Measurements from ENCODE around the gene KCNMA1. TPM values are rescaled to one million over a fixed set of nuclear protein-coding genes. Genes with fewer than 3 reads are reported as not detected.

The KCNMA1 gene
- total and polyA plus RNA-seq, 8 donors = 2.8 to 21.1 (median 4.3) TPM

DNA sequence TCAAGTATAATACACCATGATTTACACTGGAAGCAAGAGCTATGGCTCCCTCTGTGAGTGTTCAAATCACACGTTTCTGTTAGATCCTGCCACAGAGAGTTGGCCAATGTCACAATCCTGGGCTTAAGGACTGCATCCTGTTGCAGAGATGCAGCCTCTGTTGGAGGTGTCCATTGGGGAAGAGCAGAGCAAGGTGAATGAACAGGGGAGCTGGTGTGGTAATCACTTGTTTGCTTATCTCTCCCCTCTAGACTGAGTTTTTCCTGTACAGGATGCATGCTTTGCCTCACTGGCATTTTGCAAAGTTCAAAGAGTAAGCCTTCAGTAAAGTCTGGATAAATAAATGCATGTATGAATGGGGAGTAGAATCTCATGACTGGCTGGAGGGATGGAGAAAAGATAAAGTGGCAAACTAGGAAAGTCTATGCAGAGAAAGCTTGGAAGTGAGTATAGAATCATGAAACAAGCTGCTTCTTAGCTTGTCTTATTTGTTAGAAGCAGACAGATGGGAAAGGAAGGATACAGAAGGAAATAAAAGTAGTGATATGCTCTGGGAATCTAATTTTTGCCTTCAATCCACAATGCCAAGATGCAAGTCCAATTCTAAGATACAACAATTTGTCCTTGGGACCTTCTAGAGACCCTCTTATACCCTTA lies 605.9 kb downstream of the KCNMA1 start:
- H3K27me3 ChIP-seq = no peaks in the 10 kb centered on the region
- TF ChIP-seq, protein P1, sequence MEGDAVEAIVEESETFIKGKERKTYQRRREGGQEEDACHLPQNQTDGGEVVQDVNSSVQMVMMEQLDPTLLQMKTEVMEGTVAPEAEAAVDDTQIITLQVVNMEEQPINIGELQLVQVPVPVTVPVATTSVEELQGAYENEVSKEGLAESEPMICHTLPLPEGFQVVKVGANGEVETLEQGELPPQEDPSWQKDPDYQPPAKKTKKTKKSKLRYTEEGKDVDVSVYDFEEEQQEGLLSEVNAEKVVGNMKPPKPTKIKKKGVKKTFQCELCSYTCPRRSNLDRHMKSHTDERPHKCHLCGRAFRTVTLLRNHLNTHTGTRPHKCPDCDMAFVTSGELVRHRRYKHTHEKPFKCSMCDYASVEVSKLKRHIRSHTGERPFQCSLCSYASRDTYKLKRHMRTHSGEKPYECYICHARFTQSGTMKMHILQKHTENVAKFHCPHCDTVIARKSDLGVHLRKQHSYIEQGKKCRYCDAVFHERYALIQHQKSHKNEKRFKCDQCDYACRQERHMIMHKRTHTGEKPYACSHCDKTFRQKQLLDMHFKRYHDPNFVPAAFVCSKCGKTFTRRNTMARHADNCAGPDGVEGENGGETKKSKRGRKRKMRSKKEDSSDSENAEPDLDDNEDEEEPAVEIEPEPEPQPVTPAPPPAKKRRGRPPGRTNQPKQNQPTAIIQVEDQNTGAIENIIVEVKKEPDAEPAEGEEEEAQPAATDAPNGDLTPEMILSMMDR (IDR thresholded peaks at IDR 0.05) = no peak
- no peaks in the 10 kb centered on the region for H3K36me3 ChIP-seq
- H3K27ac ChIP-seq = no peak overlapping the region
- no peak overlapping the region for H3K4me3 ChIP-seq
- H3K9me3 ChIP-seq = no peaks in the 10 kb centered on the region
- DNase-seq (no peak), ATAC-seq (no peak)
- intact Hi-C loops (cut with DNase I) = no loop called here
- H3K4me1 ChIP-seq = peaks cover 0 to 20% of the 10 kb centered on the region in 2 donors

DNA sequence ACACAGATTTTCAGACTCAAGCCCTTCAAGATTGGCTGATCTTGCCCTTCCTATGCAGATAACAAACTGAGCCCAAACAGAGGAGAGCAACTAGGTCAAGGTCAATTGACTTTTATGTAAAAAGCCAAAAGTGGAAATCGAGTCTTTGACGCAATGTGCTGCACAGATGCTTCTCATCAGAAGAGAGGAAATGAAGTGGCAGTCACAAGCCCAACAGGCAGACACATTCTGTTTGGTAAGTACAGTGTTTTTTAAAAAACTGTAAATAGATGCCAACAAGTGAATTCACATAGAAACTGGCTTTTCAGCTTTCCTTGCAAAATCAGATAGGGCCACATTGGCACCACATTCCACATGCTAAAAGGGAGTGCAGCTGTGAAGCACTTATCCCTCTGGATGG lies 606.6 kb downstream of the KCNMA1 start:
- intact Hi-C loops (cut with DNase I) = no loop called here
- Histone ChIP-seq H3K27ac (no peak overlapping the region), H3K4me3 (no peak overlapping the region), H3K4me1 (peaks cover 0 to 20% of the 10 kb centered on the region in 2 donors), H3K27me3 (no peaks in the 10 kb centered on the region), H3K9me3 (no peaks in the 10 kb centered on the region), H3K36me3 (no peaks in the 10 kb centered on the region)
- TF ChIP-seq, protein P1 (IDR thresholded peaks at IDR 0.05) = no peak
- ATAC-seq (no peak), DNase-seq (peak in 1 of 4 donors; percentile 21)

DNA sequence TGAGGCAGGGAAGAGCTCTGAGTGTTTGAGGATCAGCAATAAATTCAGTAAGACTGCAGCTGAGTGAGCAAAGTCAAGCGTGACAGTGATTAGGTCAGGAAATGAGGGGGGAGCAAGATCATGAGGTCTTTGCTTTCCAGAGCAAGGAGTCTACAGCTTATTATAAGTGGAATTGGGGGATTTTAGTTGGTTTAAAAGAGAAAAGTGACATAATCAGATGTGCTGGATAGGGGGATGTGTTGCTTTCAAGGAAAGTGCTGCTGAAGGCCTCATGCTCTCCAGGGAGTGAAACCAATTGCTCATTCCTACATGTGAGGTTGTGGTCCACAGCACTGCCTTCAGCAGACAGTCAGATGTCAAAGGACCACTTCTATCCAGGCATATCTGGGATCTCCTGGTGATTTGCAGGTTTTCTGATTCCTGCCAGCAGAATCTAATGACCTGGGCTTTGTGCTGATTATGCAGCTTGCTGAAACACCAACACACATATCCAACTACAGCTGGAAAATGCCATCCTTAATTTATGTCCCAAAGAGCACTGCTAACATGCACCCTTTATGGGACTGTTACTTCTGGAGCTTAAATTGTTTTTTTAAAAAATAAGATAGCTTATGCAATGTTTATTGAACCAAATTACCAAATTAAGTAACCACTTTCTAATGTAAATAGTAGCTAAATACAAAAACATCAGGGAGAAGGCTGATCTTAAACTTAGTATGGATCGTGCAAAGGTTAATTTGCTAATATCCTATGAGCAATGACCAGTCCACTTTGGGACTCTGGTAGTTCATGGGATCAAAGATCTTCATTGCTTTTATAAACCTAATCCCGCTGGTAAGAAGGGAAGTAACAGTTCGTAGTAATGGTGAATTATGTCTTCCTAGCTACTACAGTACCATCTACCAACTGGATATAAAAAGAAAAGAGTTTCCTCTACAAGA lies 607.6 kb downstream of the KCNMA1 start:
- Histone ChIP-seq H3K9me3 (no peaks in the 10 kb centered on the region), H3K4me3 (no peak overlapping the region), H3K36me3 (no peaks in the 10 kb centered on the region), H3K27ac (no peak overlapping the region), H3K4me1 (peaks cover 0 to 20% of the 10 kb centered on the region in 2 donors), H3K27me3 (no peaks in the 10 kb centered on the region)
- no peak for DNase-seq
- no peak for ATAC-seq
- TF ChIP-seq, protein P1 (IDR thresholded peaks at IDR 0.05) = no peak
- intact Hi-C loops (cut with DNase I) = no loop called here

DNA sequence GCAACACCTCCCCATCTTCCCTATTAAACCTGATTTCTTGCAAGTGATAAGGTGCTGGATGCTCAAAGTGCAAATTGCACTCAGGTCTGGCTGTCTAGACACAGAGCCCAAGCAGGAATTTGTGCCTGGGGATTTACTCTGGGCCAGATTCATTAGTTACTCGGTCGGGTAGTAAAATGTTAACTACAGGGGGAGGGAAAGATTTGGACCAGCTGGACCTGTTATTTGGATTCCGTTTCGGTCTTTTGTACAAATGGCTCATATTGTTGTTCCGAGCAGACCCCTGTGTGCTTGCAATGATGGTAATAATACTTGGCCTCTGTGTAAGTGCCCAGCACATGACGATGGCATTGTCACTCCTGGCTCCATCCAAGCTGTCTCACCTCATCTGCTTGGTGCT lies 609.6 kb downstream of the KCNMA1 start:
- H3K27me3 ChIP-seq = no peaks in the 10 kb centered on the region
- H3K4me3 ChIP-seq = no peak overlapping the region
- no peak overlapping the region for H3K27ac ChIP-seq
- peak in 1 of 4 donors; percentile 35 for DNase-seq
- H3K4me1 ChIP-seq = peaks cover 0 to 20% of the 10 kb centered on the region in 2 donors
- H3K9me3 ChIP-seq = no peaks in the 10 kb centered on the region
- no peaks in the 10 kb centered on the region for H3K36me3 ChIP-seq
- TF ChIP-seq, protein P1 (IDR thresholded peaks at IDR 0.05) = no peak
- ATAC-seq = no peak
- intact Hi-C loops (cut with DNase I) = no loop called here

DNA sequence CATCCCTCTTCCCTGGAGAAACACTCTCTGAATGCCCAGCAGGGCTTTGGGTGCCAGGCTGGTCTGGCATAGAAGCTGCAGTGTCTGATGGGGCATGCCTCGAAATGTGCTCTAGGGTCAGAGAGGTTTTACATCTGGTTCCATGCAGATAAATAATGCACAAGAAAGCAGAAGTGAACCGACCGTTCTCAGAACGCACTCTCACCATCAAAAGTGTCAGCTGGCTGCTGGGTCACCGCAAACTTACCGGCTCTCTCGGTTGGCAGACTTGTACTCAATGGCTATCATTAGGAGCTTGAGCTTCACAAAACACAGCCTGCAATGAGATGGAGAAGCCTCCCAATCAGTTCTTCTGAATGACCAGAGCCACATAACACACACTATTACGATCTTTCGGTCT lies 610.0 kb downstream of the KCNMA1 start:
- H3K27me3 ChIP-seq = no peaks in the 10 kb centered on the region
- TF ChIP-seq, protein P1 (IDR thresholded peaks at IDR 0.05) = no peak
- no peak for DNase-seq
- H3K27ac ChIP-seq = no peak overlapping the region
- ATAC-seq = no peak
- peaks cover 0 to 19% of the 10 kb centered on the region in 2 donors for H3K4me1 ChIP-seq
- no peaks in the 10 kb centered on the region for H3K36me3 ChIP-seq
- H3K9me3 ChIP-seq = no peaks in the 10 kb centered on the region
- H3K4me3 ChIP-seq = no peak overlapping the region
- intact Hi-C loops (cut with DNase I) = no loop called here

Measured in left lung (tissue), 10 donors.